ENCODE results near the gene PACRG. TPM values are rescaled to one million over a fixed set of nuclear protein-coding genes. Genes with fewer than 3 reads are reported as not detected.

The PACRG gene
- total and polyA plus RNA-seq, 10 of the 15 experiments (the other 5 are each of a cell fraction or from before 2014, with no cell fraction given): not detected

- TF ChIP-seq, protein P1, sequence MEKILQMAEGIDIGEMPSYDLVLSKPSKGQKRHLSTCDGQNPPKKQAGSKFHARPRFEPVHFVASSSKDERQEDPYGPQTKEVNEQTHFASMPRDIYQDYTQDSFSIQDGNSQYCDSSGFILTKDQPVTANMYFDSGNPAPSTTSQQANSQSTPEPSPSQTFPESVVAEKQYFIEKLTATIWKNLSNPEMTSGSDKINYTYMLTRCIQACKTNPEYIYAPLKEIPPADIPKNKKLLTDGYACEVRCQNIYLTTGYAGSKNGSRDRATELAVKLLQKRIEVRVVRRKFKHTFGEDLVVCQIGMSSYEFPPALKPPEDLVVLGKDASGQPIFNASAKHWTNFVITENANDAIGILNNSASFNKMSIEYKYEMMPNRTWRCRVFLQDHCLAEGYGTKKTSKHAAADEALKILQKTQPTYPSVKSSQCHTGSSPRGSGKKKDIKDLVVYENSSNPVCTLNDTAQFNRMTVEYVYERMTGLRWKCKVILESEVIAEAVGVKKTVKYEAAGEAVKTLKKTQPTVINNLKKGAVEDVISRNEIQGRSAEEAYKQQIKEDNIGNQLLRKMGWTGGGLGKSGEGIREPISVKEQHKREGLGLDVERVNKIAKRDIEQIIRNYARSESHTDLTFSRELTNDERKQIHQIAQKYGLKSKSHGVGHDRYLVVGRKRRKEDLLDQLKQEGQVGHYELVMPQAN (conservative IDR thresholded peaks at IDR 0.05): no peak
Measured at GRCh38 chr6:163252061-163252591, 524.4 kb downstream of the PACRG start (continued).

GRCh38 chr6:163253556-163254213, 525.9 kb downstream of the PACRG start:
- Histone ChIP-seq H3K79me2 (ENCODE audit: control insufficient read depth, insufficient read depth, low read length) (no peaks in the 10 kb centered on the region), H3K9me3 (replicated peaks; ENCODE audit: control insufficient read depth, insufficient read depth, low read length) (no peaks in the 10 kb centered on the region), H3K27me3 (replicated peaks in 1 of 2; ENCODE audit: control insufficient read depth in 2 of 2, insufficient read depth in 2 of 2, low read length in 1 of 2) (peaks cover 0 to 3% of the 10 kb centered on the region in 2 experiments; a peak in 1 of 4 replicates), H3K4me2 (ENCODE audit: control insufficient read depth, insufficient read depth) (no peak overlapping the region), H4K20me1 (ENCODE audit: control insufficient read depth, insufficient read depth) (no peaks in the 10 kb centered on the region), H3K36me3 (ENCODE audit: control insufficient read depth in 2 of 2, insufficient read depth in 2 of 2, low read length in 1 of 2) (no peaks in the 10 kb centered on the region), H3K9ac (ENCODE audit: control insufficient read depth, insufficient read depth, low read length) (no peak overlapping the region), H3K27ac (ENCODE audit: control insufficient read depth, insufficient read depth) (no peak overlapping the region), H2AFZ (ENCODE audit: control insufficient read depth, low read depth, low read length) (no peak overlapping the region), H3K4me1 (ENCODE audit: control insufficient read depth, insufficient read depth, low read length) (no peaks in the 10 kb centered on the region), H3K4me3 (no peak overlapping the region)
- ATAC-seq (no peak), FAIRE-seq (no peak), DNase-seq (ENCODE audit: low read depth, low spot score) (no peak)
- ChIA-PET CTCF (no interaction called here), POLR2A (no interaction called here), RAD21 (ENCODE audit: unreplicated experiment) (no interaction called here), SMC1A (ENCODE audit: uncharacterized antibody, unreplicated experiment) (no interaction called here)
- no peak for TF ChIP-seq RELA (IDR thresholded peaks at IDR 0.05; ENCODE audit: borderline replicate concordance, partially characterized antibody)
- TF ChIP-seq POLR2A (IDR thresholded peaks at IDR 0.05; ENCODE audit: low read depth, low read length): no peak
- no peak for TF ChIP-seq CREB1 (IDR thresholded peaks at IDR 0.05; ENCODE audit: low read depth)
- no peak for TF ChIP-seq SP1 (IDR thresholded peaks at IDR 0.05; ENCODE audit: low read depth, low read length)
- no peak for TF ChIP-seq NFYA (IDR thresholded peaks at IDR 0.05; ENCODE audit: borderline replicate concordance, low read depth, low read length)
- TF ChIP-seq HCFC1 (IDR thresholded peaks at IDR 0.05; ENCODE audit: low read length): no peak
- no peak for TF ChIP-seq KDM1A (IDR thresholded peaks at IDR 0.05; ENCODE audit: borderline replicate concordance)
- no peak for TF ChIP-seq ZNF274 (IDR thresholded peaks at IDR 0.05; ENCODE audit: insufficient read depth, insufficient read length)
- no peak for TF ChIP-seq MYC (IDR thresholded peaks at IDR 0.05; ENCODE audit: insufficient read depth, insufficient read length, insufficient replicate concordance, low read length, severe bottlenecking)
- no peak for TF ChIP-seq YY1 (IDR thresholded peaks at IDR 0.05; ENCODE audit: low read depth, low read length)
- TF ChIP-seq ASH2L (IDR thresholded peaks at IDR 0.05; ENCODE audit: borderline replicate concordance, low read depth): no peak
- no peak for TF ChIP-seq IRF4 (IDR thresholded peaks at IDR 0.05; ENCODE audit: low read depth, low read length)
- TF ChIP-seq POLR2AphosphoS2 (IDR thresholded peaks at IDR 0.05; ENCODE audit: low read depth, low read length): no peak
- no TSS peak for BruUV-seq (replicated peaks)
- intact Hi-C loops (cut with micrococcal nuclease; ENCODE audit: unreplicated experiment) (no loop called here), in situ Hi-C loops (cut with MboI) (no loop called here)
- WGBS (ENCODE audit: insufficient coverage, insufficient replicate concordance, low lambda C conversion rate, missing lambda C conversion rate): 19% methylated on average over 9 of the region's 9 CpGs
